GM18511 (cell line): ENCODE data around the gene NKX2-3.

Experiments used
- ATAC-seq: cut with Tn5 transposase; IDR thresholded peaks from one replicate; pipeline ENCODE4 v1.9.1; 2021; ENCODE audit warnings: mild to moderate bottlenecking, moderate library complexity; ENCODE audit not compliant: unreplicated experiment

Gene NKX2-3

GRCh38 chr10:99525897-99526296, 6.8 kb upstream of the NKX2-3 start:
- ATAC-seq = no peak

DNA sequence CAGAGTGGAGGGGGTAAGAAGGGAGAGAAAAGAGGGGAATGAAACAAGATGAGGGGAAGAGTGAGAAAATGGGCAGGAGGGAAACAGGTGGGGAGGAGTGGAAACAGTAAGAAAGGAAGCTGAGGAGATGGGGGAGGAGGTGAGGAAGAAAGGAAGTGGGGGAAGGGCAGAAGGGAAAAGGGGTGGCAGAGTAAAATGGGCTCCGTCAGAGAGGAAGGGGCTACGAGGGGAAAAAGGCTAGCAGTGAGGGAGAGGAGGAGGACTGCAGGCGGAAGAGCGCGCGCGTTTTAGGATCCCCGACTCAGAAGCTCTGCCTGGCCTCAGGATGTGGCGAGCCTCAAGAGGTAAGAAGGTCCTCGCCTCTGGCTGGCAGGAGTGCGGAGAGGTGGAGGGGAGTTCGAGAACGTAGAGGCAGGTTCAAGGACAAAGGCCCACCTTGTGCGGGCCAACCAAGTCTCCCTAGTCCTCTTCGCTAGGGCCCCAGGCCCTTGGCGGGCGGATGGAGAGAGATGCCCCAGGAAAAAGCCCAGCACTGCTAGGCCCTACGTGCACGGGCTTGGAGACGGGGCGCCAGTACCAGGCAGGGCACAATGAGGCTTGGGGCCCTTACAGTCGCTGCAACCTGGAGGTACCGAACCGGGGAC, 5.8 kb upstream of the NKX2-3 start:
- no peak for ATAC-seq

DNA sequence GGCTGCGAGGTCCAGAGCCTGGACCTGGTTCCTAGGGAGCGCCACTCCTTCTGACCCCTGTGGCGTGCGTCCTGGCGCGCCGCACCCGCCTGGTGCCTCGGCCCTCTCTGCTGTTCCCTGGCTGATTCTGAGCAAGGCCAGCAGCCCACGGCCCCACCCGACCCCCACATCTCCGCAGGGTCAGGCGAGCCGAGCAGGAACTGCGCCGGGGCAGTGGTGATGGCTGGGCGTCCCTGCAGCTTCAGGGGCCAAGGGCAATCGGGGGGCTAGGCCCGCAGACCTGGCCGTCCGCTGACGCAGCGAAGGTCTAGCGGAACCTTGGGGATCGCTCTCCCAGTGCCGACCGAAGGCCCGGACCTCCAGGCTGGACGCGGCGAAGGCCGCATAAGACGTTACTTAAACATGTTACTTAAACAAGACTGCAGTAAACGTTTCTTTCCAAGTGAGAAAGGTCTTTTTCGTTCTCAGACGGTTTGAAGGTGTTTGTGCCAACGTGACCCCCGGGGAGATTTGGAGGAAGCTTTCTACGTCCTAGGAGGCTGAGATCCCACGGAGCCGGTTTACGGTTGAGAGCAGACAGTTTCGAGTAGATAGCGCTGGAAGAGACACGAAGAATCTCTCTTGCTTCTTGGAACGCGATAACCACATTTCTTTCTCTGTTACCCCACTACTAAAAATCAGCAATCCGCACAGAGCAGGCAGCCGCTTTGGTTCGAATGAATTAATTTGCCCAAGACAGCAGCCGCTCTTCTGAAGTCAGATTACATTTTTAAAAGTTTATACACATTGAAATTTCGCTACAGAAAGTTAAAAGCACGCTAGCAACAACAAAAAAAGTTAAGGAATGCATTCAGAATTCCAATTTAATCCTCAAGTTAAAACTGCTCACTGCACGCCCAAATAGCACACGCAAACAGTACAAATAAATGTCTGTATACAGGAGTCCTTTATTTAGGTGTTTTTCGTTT, 4.9 kb upstream of the NKX2-3 start:
- no peak for ATAC-seq

DNA sequence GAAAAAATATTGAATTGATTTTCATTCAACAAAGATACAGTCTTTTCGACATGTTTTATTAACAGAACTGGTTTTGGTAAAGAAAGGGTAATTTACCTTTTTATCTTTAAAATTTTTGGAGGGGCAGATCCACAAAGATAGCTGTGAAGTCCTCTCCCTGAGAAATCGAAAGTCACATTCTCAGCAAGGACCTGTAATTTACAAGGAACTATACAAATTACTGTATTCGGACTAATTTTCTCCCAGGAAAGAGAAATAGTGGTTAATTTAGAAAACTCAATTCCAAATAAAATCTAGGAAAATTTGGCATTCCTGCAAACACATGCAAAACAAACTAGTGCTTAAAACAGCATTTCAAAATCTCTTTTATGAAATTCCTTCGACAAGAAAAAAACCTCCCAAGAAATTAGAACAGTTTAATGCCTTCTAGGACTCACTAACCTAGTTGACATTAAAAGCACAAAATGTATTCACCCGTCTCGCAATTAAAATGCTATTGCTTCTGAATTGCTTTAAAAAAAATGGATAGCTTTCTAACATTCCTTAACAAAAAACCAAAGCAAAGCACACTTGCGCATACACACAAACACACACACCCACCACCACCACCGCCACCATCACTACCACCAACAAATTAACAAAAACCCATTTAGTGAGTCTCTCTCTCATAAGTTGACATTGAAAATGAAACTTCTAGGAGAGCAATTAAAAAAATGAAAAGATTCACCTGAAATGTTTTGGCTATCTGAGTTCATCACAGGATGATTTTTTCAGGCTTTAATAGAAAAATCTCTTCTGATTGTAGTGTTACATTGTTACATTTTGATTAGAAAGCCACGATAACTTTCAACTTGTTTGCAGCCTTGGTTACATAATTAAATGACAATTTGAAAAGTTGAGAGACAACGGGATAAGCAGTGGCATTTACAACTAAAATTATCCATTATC, 4.0 kb upstream of the NKX2-3 start:
- ATAC-seq = no peak

DNA sequence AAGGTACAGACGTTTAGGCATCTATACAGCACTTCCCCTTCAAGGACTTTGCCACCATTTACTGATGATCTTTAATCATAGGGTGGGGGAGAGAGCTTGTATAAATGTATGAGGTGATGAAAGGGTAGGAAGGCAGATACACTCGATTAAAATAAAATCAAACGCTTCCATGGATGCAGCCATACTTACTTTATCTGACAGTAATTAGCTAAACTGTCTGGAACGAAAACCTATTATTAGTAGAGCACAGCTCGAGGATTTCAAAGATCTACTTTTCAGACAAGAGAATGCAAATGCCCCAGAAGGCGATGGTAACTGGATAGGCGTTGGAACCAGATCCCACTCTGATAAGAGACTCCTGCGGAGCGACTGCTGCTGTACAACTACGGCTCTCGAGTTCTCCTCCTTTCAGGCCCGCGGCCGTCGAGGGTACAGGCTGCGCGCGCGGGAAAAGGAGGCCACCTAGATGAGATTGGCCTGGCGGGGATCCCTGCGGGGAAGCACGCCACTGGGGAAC, 3.1 kb upstream of the NKX2-3 start:
- ATAC-seq = no peak

GRCh38 chr10:99530108-99531025, 2.4 kb upstream of the NKX2-3 start:
- no peak for ATAC-seq

GRCh38 chr10:99531026-99531695, 1.6 kb upstream of the NKX2-3 start:
- no peak for ATAC-seq

GRCh38 chr10:99531696-99532593, 797 bp upstream of the NKX2-3 start:
- no peak for ATAC-seq

GRCh38 chr10:99533496-99534449, 1.0 kb downstream of the NKX2-3 start:
- no peak for ATAC-seq

GRCh38 chr10:99534450-99534938, 1.8 kb downstream of the NKX2-3 start:
- no peak for ATAC-seq

GRCh38 chr10:99534939-99535763, 2.4 kb downstream of the NKX2-3 start:
- no peak for ATAC-seq

- ATAC-seq = no peak
Measured at GRCh38 chr10:99535764-99536337, 3.1 kb downstream of the NKX2-3 start.

DNA sequence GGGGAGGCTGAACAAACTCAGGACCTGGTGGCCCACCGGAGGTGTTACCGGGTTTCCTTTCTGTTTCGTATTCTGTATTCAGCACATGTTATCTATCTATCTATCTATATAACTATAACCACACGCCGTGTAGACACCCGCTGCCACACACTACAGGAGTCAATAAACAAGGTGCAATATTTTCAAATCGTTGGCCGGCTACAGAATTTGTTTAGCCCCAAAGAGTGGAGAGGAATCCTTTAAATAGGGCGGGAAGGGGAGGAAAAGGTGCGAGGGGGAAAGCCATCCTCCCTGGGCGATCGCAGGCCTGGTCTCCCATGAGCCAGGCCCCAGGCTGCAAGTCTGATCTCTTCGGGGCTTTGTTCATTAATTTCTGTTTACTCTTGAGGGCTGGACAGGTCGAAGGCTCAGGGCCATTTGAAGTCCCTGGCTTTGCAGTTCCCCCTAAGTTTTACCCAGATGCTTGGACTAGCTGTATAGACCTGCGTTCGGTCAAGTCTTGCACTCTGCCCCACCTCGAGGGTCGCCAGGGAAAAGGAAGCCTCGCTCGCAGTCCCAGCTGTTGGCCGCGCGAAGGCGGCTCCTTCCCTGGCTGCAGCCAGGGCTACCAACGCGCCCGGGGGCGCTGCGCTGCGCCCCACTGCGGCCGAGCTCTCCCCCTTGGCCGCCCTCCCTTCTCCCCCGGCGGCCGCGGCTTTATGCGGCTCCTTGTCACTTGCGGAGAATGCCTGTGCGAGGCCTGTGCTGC, 3.8 kb downstream of the NKX2-3 start:
- no peak for ATAC-seq

DNA sequence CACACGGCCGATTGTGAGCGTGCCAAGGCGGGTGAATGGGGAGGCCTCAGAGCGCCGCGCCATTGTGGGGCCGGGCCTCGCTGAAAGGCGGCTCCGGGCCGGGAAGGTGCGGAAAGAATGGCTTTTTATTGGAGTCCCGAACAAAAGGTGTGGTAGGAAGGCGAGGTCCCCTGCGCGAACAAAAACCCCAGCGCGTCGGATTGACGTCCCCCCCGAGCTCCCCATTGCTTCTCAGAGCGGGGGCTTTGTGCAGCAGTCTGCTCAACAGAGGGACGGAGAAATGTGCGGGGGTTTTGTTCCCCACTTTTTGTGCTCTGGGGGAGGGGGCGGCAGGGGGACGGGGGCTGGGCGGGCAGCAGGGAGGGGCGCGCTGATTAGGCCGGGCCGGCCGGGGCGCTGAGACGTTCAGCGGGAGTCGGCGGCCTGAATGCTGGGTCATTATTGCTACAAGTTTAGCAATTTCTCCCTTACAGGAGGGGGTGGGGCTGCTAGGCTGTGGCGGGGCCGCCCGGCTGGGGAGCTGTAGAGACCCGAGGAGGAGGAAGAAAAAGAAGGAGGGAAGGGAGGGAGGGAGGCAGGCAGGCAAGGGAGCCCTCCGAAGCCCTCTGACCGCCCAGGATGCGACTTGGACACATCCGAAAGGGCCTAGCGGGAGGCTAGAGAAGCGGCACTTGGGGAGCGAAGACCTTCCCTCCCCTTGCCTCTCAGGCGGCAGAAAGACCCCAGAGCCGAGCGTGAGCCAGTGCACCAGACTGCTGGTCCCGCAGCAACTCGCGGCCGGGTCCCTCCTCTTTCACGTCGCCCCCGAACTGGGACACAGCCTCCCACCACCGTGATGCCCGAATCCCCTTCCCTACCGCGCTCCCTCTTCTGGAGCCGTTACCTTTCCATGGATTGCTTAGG, 4.6 kb downstream of the NKX2-3 start:
- ATAC-seq = no peak
